ENCODE results near the gene MUS81.

GRCh38 chr11:65911682-65912568 lies 51.7 kb downstream of the MUS81 start:
- TF ChIP-seq CTCF (IDR thresholded peaks at IDR 0.05; ENCODE audit: extremely low read depth in 1 of 2, insufficient read depth in 1 of 2, low read depth in 1 of 2, low read length in 2 of 2) (peak in 1 of 2 donors; percentile 17), JUN (IDR thresholded peaks at IDR 0.05; ENCODE audit: borderline replicate concordance, insufficient read depth, insufficient read length, low read depth) (no peak)

All from endothelial cell of umbilical vein (primary cell).